Measurements from ENCODE around the gene SYTL3.

GRCh38 chr6:158633127-158633526 is 16.7 kb upstream of the SYTL3 start:
- no peak for TF ChIP-seq GATA3 (IDR thresholded peaks at IDR 0.05; ENCODE audit: low read depth, low read length)
- no peak for TF ChIP-seq GATA2 (IDR thresholded peaks at IDR 0.05; ENCODE audit: low read depth, low read length)

All from SH-SY5Y (cell line).